H9 (cell line): ENCODE data around the gene SUPT3H. TPM values are rescaled to one million over a fixed set of nuclear protein-coding genes. Genes with fewer than 3 reads are reported as not detected.

ENCODE experiments used
- DNase-seq: peaks from one replicate; pipeline ENCODE4 v3.0.0-alpha.2; 2017
- H2AFZ ChIP-seq: one replicate; pipeline ENCODE4 v1.6.1; 2013; ENCODE audit warnings: mild to moderate bottlenecking, low read length, control low read depth, moderate library complexity
- H2AK5ac ChIP-seq: 2 replicates; pipeline ENCODE4 v1.6.1; 2013; ENCODE audit warnings: low read length, control low read depth, mixed read lengths; ENCODE audit not compliant: insufficient read length
- H2BK120ac ChIP-seq: one replicate; pipeline ENCODE4 v1.6.1; 2013; ENCODE audit warnings: low read depth, mild to moderate bottlenecking, low read length, control low read depth, inconsistent platforms; ENCODE audit not compliant: poor library complexity, severe bottlenecking
- H2BK12ac ChIP-seq: 2 replicates; pipeline ENCODE4 v1.6.1; 2013; ENCODE audit warnings: low read length, control low read depth, mixed read lengths, low read depth; ENCODE audit not compliant: insufficient read length
- H2BK15ac ChIP-seq: 2 replicates; pipeline ENCODE4 v1.6.1; 2013; ENCODE audit warnings: low read depth, low read length, control low read depth
- H2BK20ac ChIP-seq: one replicate; pipeline ENCODE4 v1.6.1; 2013; ENCODE audit warnings: low read depth, mild to moderate bottlenecking, low read length, control low read depth, inconsistent platforms; ENCODE audit not compliant: poor library complexity, severe bottlenecking
- H2BK5ac ChIP-seq: 2 replicates; pipeline ENCODE4 v1.6.1; 2013; ENCODE audit warnings: low read length, control low read depth, mixed read lengths; ENCODE audit not compliant: insufficient read length
- H3K14ac ChIP-seq: 2 replicates; pipeline ENCODE4 v1.6.1; 2013; ENCODE audit warnings: low read length, control low read depth; ENCODE audit not compliant: insufficient read depth
- H3K18ac ChIP-seq: 2 replicates; pipeline ENCODE4 v1.6.1; 2013; ENCODE audit warnings: low read depth, mild to moderate bottlenecking, mixed read lengths, low read length, control low read depth; ENCODE audit not compliant: insufficient read length
- H3K23ac ChIP-seq: 2 replicates; pipeline ENCODE4 v1.6.1; 2013; ENCODE audit warnings: low read length, control low read depth, mixed read lengths, low read depth; ENCODE audit not compliant: insufficient read length
- H3K23me2 ChIP-seq: 2 replicates; pipeline ENCODE4 v1.6.1; 2013; ENCODE audit warnings: low read depth, mild to moderate bottlenecking, mixed read lengths, low read length, control low read depth; ENCODE audit not compliant: insufficient read length, poor library complexity, severe bottlenecking
- H3K27ac ChIP-seq: 2 replicates; pipeline ENCODE4 v1.5.1; 2013; ENCODE audit warnings: low read length, control low read depth, mixed read lengths, low read depth; ENCODE audit not compliant: insufficient read length
- H3K27me3 ChIP-seq: 2 replicates; pipeline ENCODE4 v1.6.1; 2013; ENCODE audit warnings: low read length, control low read depth, inconsistent platforms; ENCODE audit not compliant: insufficient read depth
- H3K4ac ChIP-seq: 2 replicates; pipeline ENCODE4 v1.6.1; 2013; ENCODE audit warnings: low read depth, mild to moderate bottlenecking, control low read depth, inconsistent platforms, low read length, moderate library complexity
- H3K4me1 ChIP-seq: 2 replicates; pipeline ENCODE4 v1.6.1; 2013; ENCODE audit warnings: low read length, control low read depth, inconsistent platforms; ENCODE audit not compliant: insufficient read depth
- H3K4me2 ChIP-seq: 2 replicates; pipeline ENCODE4 v1.6.1; 2013; ENCODE audit warnings: low read length, control low read depth, mixed read lengths; ENCODE audit not compliant: insufficient read length, insufficient read depth
- H3K56ac ChIP-seq: 2 replicates; pipeline ENCODE4 v1.6.1; 2013; ENCODE audit warnings: low read depth, mild to moderate bottlenecking, mixed read lengths, low read length, control low read depth; ENCODE audit not compliant: insufficient read length
- H3K79me1 ChIP-seq: 2 replicates; pipeline ENCODE4 v1.6.1; 2013; ENCODE audit warnings: low read depth, mild to moderate bottlenecking, moderate library complexity, low read length, control low read depth, inconsistent platforms; ENCODE audit not compliant: insufficient read depth, poor library complexity, severe bottlenecking
- H3K79me2 ChIP-seq: 2 replicates; pipeline ENCODE4 v1.6.1; 2013; ENCODE audit warnings: low read length, control low read depth, inconsistent platforms; ENCODE audit not compliant: insufficient read depth
- H3K9ac ChIP-seq: 2 replicates; pipeline ENCODE4 v1.6.1; 2013; ENCODE audit warnings: low read length, control low read depth, mixed read lengths; ENCODE audit not compliant: insufficient read length; ENCODE audit errors: extremely low read depth
- H3K9me3 ChIP-seq: one replicate; pipeline ENCODE4 v1.6.1; 2013; ENCODE audit warnings: low read depth, low read length, inconsistent platforms; ENCODE audit not compliant: control insufficient read depth
- H3T11ph ChIP-seq: one replicate; pipeline ENCODE4 v1.6.1; 2013; ENCODE audit warnings: mild to moderate bottlenecking, low read length, control low read depth, inconsistent platforms
- H4K20me1 ChIP-seq: one replicate; pipeline ENCODE4 v1.6.1; 2013; ENCODE audit not compliant: control insufficient read depth, insufficient read length, insufficient read depth
- H4K5ac ChIP-seq: 2 replicates; pipeline ENCODE4 v1.6.1; 2013; ENCODE audit warnings: low read depth, mild to moderate bottlenecking, mixed read lengths, low read length, control low read depth; ENCODE audit not compliant: insufficient read length
- H4K8ac ChIP-seq: replicated peaks from 2 replicates; pipeline ENCODE4 v1.6.1; 2013; ENCODE audit warnings: low read length, control low read depth, mixed read lengths, low read depth; ENCODE audit not compliant: insufficient read length
- H4K91ac ChIP-seq: 2 replicates; pipeline ENCODE4 v1.6.1; 2013; ENCODE audit warnings: low read depth, mild to moderate bottlenecking, moderate library complexity, mixed read lengths, low read length, control low read depth; ENCODE audit not compliant: insufficient read length
- H3K27ac Mint-ChIP-seq, 3 experiments: 2 replicates in 2 of 3; 3 replicates in 1 of 3; pipeline ENCODE4 v1.8.0; 2020 to 2021; ENCODE audit warnings: mixed read lengths in 3 of 3, mild to moderate bottlenecking in 1 of 3, moderate library complexity in 1 of 3
- H3K27me3 Mint-ChIP-seq: 2 replicates; pipeline ENCODE4 v1.8.0; 2021; ENCODE audit warnings: low read depth, mild to moderate bottlenecking, moderate library complexity, mixed read lengths
- H3K36me3 Mint-ChIP-seq, 3 experiments: 2 replicates in 2 of 3; 3 replicates in 1 of 3; pipeline ENCODE4 v1.8.0; 2020 to 2021; ENCODE audit warnings: low read depth in 3 of 3, mixed read lengths in 3 of 3; ENCODE audit not compliant: insufficient read depth in 1 of 3
- H3K4me1 Mint-ChIP-seq, 2 experiments: 2 replicates each; pipeline ENCODE4 v1.8.0; 2020; ENCODE audit warnings: mixed read lengths in 2 of 2
- H3K4me3 Mint-ChIP-seq, 2 experiments: 2 replicates in 1 of 2; 3 replicates in 1 of 2; pipeline ENCODE4 v1.8.0; 2020 to 2021; ENCODE audit warnings: mild to moderate bottlenecking in 2 of 2, mixed read lengths in 2 of 2, moderate library complexity in 1 of 2
- H3K9me3 Mint-ChIP-seq, 2 experiments: 2 replicates in 1 of 2; 3 replicates in 1 of 2; pipeline ENCODE4 v1.8.0; 2020; ENCODE audit warnings: mild to moderate bottlenecking in 2 of 2, mixed read lengths in 2 of 2, moderate library complexity in 1 of 2
- CTCF ChIP-seq: fragments of 200-600 bp; sonication (generic); conservative IDR thresholded peaks from 3 replicates; pipeline ENCODE4 v1.8.0; 2021; ENCODE audit warnings: antibody characterized with exemption, mild to moderate bottlenecking
- whole genome bisulfite sequencing: extraction: QIAGEN DNeasy Blood & Tissue Kit; methylation state at CpG from one replicate; pipeline ENCODE4 v1.1.7; 2013; ENCODE audit warnings: missing lambda C conversion rate, low lambda C conversion rate, mixed read lengths; ENCODE audit not compliant: insufficient read length; ENCODE audit errors: extremely low coverage; 5-methylcytosine and 5-hydroxymethylcytosine counted together
- total RNA-seq: library from RNA; stranded (reverse); gene quantifications from 2 replicates; pipeline ENCODE4 v1.2.1, GENCODE V29; 2021

SUPT3H gene
- total RNA-seq, 1 experiment from 2014 or later: 22.5 TPM

GRCh38 chr6:45420083-45420908 lies 42.6 kb upstream of the SUPT3H start:
- Histone ChIP-seq H3K4me1 (no peaks in the 10 kb centered on the region), H2BK15ac (no peak overlapping the region), H3K23me2 (peaks cover 32% of the 10 kb centered on the region), H3K27ac (no peak overlapping the region), H3K79me1 (no peaks in the 10 kb centered on the region), H3K4me2 (peak overlapping the region; percentile 92), H3K79me2 (no peaks in the 10 kb centered on the region), H2AK5ac (no peak overlapping the region), H2BK20ac (no peak overlapping the region), H2AFZ (no peak overlapping the region), H3K23ac (no peak overlapping the region), H2BK5ac (no peak overlapping the region), H3K14ac (no peak overlapping the region), H3T11ph (no peak overlapping the region), H4K20me1 (no peaks in the 10 kb centered on the region), H4K8ac (no peak overlapping the region), H4K91ac (no peak overlapping the region), H3K4ac (no peak overlapping the region), H3K56ac (no peak overlapping the region), H2BK120ac (no peak overlapping the region), H3K27me3 (peaks cover 31% of the 10 kb centered on the region; the same call in 1 of the 2 replicates), H4K5ac (no peak overlapping the region), H3K9me3 (no peaks in the 10 kb centered on the region), H3K18ac (no peak overlapping the region), H3K9ac (no peak overlapping the region), H2BK12ac (no peak overlapping the region)
- H3K9me3 Mint-ChIP-seq: no peaks in the 10 kb centered on the region; a peak in 1 of 5 replicates
- WGBS: no CpG with 5 or more reads among the region's 40 CpGs
- TF ChIP-seq CTCF: no peak
- H3K4me1 Mint-ChIP-seq: peaks cover 30 to 31% of the 10 kb centered on the region in 2 experiments
- peaks cover 91% of the 10 kb centered on the region for H3K27me3 Mint-ChIP-seq
- no peaks in the 10 kb centered on the region for H3K36me3 Mint-ChIP-seq
- H3K4me3 Mint-ChIP-seq: peak overlapping the region; percentile 52 to 91
- H3K27ac Mint-ChIP-seq: no peak overlapping the region
- DNase-seq: no peak
